Tibial artery (tissue), 4 donors: ENCODE data around the gene RNF20.

ENCODE experiments used
- DNase-seq, 2 donors: peaks; one replicate each; pipeline ENCODE4 v3.0.0-alpha.2; 2019
- H3K27ac ChIP-seq, 2 donors: fragments of 200-600 bp; sonication (generic) in 1 of 2; 1 replicate in 1 of 2; 2 replicates in 1 of 2; pipeline ENCODE4 v1.5.1; 2018 to 2019; ENCODE audit warnings: mild to moderate bottlenecking in 1 of 2
- H3K27me3 ChIP-seq, 2 donors: fragments of 200-600 bp; sonication (generic) in 1 of 2; one replicate each; pipeline versions ENCODE4 v1.5.1 to v1.6.0; 2016 to 2019
- H3K36me3 ChIP-seq, 3 donors: fragments of 200-600 bp; sonication (generic) in 2 of 3; one replicate each; pipeline ENCODE4 v1.5.1; 2016 to 2019; ENCODE audit warnings: mild to moderate bottlenecking in 2 of 3
- H3K4me1 ChIP-seq, 4 donors: fragments of 200-600 bp; sonication (generic) in 2 of 4; 1 replicate in 3 of 4; 2 replicates in 1 of 4; pipeline ENCODE4 v1.5.1; 2016 to 2019
- H3K4me3 ChIP-seq, 2 donors: fragments of 200-600 bp; sonication (generic) in 1 of 2; 1 replicate in 1 of 2; 2 replicates in 1 of 2; pipeline ENCODE4 v1.5.1; 2018 to 2019; ENCODE audit warnings: mild to moderate bottlenecking in 2 of 2
- H3K9me3 ChIP-seq, 3 donors: fragments of 200-600 bp; sonication (generic) in 1 of 3; one replicate each; pipeline ENCODE4 v1.5.1; 2016 to 2019
- CTCF ChIP-seq, 2 experiments: fragments of 200-600 bp in 1 of 2; fragments of 450-650 bp in 1 of 2; IDR thresholded peaks; one replicate each; pipeline ENCODE4 v1.5.1; 2017 to 2019; ENCODE audit warnings: antibody characterized with exemption in 2 of 2, mild to moderate bottlenecking in 1 of 2, moderate library complexity in 1 of 2
- intact Hi-C: fragments of 100-400 bp; cut with DNase I; formaldehyde crosslinking; loops from one replicate; pipeline ENCODE4 v1.15.0; 2023; ENCODE audit warnings: low total_unique reads

The RNF20 gene

DNA sequence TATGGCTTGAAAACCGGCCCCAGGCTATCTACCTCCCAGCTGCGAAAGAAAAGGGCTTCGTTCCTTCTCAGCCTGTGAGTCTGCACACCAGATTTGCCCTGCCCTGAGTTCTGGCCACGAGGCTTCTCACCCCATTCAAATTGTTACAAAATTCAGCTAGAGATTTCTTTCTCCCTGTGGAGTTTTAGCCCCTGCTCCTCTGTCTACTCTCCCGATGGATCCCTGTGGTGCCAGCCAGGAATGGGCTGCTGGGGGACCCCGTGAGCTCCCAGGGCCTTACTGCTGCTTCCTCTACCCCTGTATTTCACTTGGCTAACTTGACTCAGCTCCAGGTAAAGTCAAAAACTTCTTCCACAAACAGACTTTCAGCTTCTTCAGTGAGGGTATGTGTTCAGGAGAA, 9.3 kb upstream of the RNF20 start:
- intact Hi-C loops, result no loop called here
- Histone ChIP-seq H3K27ac (no peak overlapping the region), H3K4me3 (no peak overlapping the region), H3K4me1 (no peaks in the 10 kb centered on the region), H3K9me3 (no peaks in the 10 kb centered on the region), H3K36me3 (no peaks in the 10 kb centered on the region), H3K27me3 (no peaks in the 10 kb centered on the region)
- no peak for DNase-seq
- no peak for TF ChIP-seq CTCF (IDR thresholded peaks at IDR 0.05)

GRCh38 chr9:101527066-101527465, 6.6 kb upstream of the RNF20 start:
- intact Hi-C loops, result no loop called here
- H3K9me3 ChIP-seq, result no peaks in the 10 kb centered on the region
- H3K27ac ChIP-seq, result no peak overlapping the region
- DNase-seq, result no peak
- no peaks in the 10 kb centered on the region for H3K27me3 ChIP-seq
- no peaks in the 10 kb centered on the region for H3K4me1 ChIP-seq
- H3K36me3 ChIP-seq, result no peaks in the 10 kb centered on the region
- TF ChIP-seq CTCF (IDR thresholded peaks at IDR 0.05), result no peak
- no peak overlapping the region for H3K4me3 ChIP-seq

GRCh38 chr9:101528015-101528414, 5.6 kb upstream of the RNF20 start:
- H3K9me3 ChIP-seq, result no peaks in the 10 kb centered on the region
- intact Hi-C loops, result loop anchor here (2.0 kb wide), 1 partner anchor 69 kb away; no protein-coding TSS in a partner anchor
- no peaks in the 10 kb centered on the region for H3K27me3 ChIP-seq
- H3K4me1 ChIP-seq, result peaks cover 0 to 2% (median 0%) of the 10 kb centered on the region in 4 donors
- TF ChIP-seq CTCF (IDR thresholded peaks at IDR 0.05), result no peak
- no peak overlapping the region for H3K27ac ChIP-seq
- no peak overlapping the region for H3K4me3 ChIP-seq
- no peaks in the 10 kb centered on the region for H3K36me3 ChIP-seq
- no peak for DNase-seq

- no peak overlapping the region for H3K27ac ChIP-seq
- peaks cover 0 to 11% (median 5%) of the 10 kb centered on the region in 4 donors for H3K4me1 ChIP-seq
- no peak overlapping the region for H3K4me3 ChIP-seq
- peak; percentile 79 to 91 for TF ChIP-seq CTCF (IDR thresholded peaks at IDR 0.05)
- no peaks in the 10 kb centered on the region for H3K27me3 ChIP-seq
- H3K9me3 ChIP-seq, result no peaks in the 10 kb centered on the region
- intact Hi-C loops, result loop anchor here (5.0 kb wide), 1 partner anchor 133 kb away; the partner anchor contains the start of genes MRPL50 and ZNF189
- DNase-seq, result peak; percentile 61 to 78
- H3K36me3 ChIP-seq, result no peaks in the 10 kb centered on the region
These were observed 3.5 kb upstream of the RNF20 start for GRCh38 chr9:101530076-101530711.

GRCh38 chr9:101536351-101536750, 2.7 kb downstream of the RNF20 start:
- Histone ChIP-seq H3K27ac (no peak overlapping the region), H3K27me3 (no peaks in the 10 kb centered on the region), H3K4me1 (peaks cover 0 to 33% (median 17%) of the 10 kb centered on the region in 4 donors), H3K9me3 (no peaks in the 10 kb centered on the region), H3K36me3 (peaks cover 21 to 41% (median 27%) of the 10 kb centered on the region in 3 donors), H3K4me3 (no peak overlapping the region)
- intact Hi-C loops, result no loop called here
- TF ChIP-seq CTCF (IDR thresholded peaks at IDR 0.05), result no peak
- no peak for DNase-seq
